Measurements from ENCODE around the gene SSH2.
"Not testable (repeated sequence)": the region's sequence is repeated elsewhere in the genome, so short reads cannot be mapped to it uniquely, and the experiment has no call there.

Gene SSH2

DNA sequence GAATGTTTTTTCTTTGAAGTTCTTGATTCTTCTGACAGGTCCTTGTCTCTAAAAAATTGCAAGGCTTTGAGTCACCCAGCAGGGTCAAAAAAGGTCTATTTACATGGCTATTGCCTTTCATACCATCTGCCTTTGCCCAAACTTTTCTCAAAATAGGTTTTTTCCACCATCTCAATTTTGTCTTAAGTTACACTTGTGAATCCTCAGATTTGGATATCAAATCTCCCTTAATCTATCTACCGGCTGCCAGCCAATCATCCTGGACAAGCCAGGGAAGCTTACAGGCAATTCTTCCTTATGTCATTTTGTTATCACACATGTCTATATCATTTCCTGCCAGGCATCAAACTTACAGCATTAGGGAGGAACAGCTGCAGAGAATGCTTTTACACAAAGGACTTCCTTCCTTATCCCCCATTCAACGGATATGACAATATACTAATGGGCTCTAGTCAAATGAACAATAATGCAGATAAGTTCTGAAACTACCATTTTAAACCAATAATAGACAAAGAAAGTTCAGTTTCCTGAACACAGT lies 203.2 kb downstream of the SSH2 start:
- peak overlapping the region; percentile 75 for H3K27ac Mint-ChIP-seq (ENCODE audit: low read depth)
- peaks cover 17% of the 10 kb centered on the region for H3K36me3 Mint-ChIP-seq (ENCODE audit: insufficient read depth)
- DNase-seq (ENCODE audit: low spot score in 2 of 2) = no peak
- H3K27me3 Mint-ChIP-seq = no peaks in the 10 kb centered on the region
- H3K4me3 Mint-ChIP-seq = peak overlapping the region; percentile 7
- H3K4me1 Mint-ChIP-seq = peaks cover 72% of the 10 kb centered on the region
- ATAC-seq (replicated peaks; ENCODE audit: extremely low read depth, poor library complexity, severe bottlenecking) = peak; percentile 70
- H3K9me3 Mint-ChIP-seq = no peaks in the 10 kb centered on the region

DNA sequence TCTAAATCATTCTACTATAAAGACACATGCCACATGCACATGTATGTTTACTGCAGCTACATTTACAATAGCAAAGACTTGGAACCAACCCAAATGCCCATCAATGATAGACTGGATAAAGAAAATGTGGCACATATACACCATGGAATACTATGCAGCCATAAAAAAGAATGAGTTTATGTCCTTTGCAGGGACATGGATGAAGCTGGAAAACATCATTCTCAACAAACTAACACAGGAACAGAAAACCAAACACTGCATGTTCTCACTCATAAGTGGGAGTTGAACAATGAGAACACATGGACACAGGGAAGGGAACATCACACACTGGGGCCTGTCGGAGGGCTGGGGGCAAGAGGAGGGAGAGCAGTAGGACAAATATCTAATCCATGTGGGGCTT lies 204.6 kb downstream of the SSH2 start:
- not testable (repeated sequence) for H3K9me3 Mint-ChIP-seq; H3K27me3 Mint-ChIP-seq; DNase-seq (ENCODE audit: low spot score in 2 of 2); ATAC-seq (replicated peaks; ENCODE audit: extremely low read depth, poor library complexity, severe bottlenecking)
- peak overlapping the region; percentile 8 for H3K4me3 Mint-ChIP-seq
- H3K36me3 Mint-ChIP-seq (ENCODE audit: insufficient read depth) = peaks cover 16% of the 10 kb centered on the region
- H3K4me1 Mint-ChIP-seq = peaks cover 85% of the 10 kb centered on the region
- H3K27ac Mint-ChIP-seq (ENCODE audit: low read depth) = peak overlapping the region; percentile 75

DNA sequence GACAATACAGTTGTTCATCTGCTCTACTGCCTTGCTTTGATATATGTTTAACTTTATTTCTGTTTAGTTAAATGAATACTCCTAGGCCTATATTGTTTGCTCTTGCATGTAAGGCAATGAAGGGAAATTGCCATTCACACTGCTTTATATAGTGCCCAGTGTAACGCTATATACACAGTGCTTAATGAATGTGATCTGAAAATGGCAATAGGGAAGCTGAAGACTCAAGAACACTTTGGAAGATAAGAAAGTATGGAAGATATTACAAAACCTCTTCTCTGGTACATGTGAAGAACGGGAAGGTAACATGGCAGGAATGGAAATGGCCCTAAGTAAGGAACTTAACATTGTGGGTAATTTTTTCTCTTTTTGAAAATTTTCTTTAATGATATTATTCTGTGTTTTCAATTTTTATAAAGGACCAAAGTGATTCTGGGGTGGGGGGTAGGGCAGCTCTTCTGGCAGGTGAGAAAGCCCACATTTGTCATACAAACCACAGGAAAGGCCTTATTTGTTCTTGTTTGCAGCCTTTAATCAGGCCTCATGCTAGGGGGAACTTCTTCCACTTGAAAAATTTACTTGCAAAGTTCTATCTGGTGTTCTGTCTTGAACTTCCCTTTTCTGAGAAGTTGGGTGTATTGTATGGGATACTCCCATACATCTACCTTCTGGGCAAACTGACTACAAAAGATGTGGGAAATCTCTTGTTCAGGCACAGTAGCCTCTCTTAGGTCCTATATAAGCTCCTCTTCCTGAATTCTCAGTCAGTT lies 206.6 kb downstream of the SSH2 start:
- H3K4me3 Mint-ChIP-seq = peak overlapping the region; percentile 40
- ATAC-seq (replicated peaks; ENCODE audit: extremely low read depth, poor library complexity, severe bottlenecking) (peak; percentile 46), DNase-seq (ENCODE audit: low spot score in 2 of 2) (no peak)
- peaks cover 11% of the 10 kb centered on the region for H3K36me3 Mint-ChIP-seq (ENCODE audit: insufficient read depth)
- no peaks in the 10 kb centered on the region for H3K9me3 Mint-ChIP-seq
- H3K27ac Mint-ChIP-seq (ENCODE audit: low read depth) = peak overlapping the region; percentile 89
- no peaks in the 10 kb centered on the region for H3K27me3 Mint-ChIP-seq
- peaks cover 79% of the 10 kb centered on the region for H3K4me1 Mint-ChIP-seq

DNA sequence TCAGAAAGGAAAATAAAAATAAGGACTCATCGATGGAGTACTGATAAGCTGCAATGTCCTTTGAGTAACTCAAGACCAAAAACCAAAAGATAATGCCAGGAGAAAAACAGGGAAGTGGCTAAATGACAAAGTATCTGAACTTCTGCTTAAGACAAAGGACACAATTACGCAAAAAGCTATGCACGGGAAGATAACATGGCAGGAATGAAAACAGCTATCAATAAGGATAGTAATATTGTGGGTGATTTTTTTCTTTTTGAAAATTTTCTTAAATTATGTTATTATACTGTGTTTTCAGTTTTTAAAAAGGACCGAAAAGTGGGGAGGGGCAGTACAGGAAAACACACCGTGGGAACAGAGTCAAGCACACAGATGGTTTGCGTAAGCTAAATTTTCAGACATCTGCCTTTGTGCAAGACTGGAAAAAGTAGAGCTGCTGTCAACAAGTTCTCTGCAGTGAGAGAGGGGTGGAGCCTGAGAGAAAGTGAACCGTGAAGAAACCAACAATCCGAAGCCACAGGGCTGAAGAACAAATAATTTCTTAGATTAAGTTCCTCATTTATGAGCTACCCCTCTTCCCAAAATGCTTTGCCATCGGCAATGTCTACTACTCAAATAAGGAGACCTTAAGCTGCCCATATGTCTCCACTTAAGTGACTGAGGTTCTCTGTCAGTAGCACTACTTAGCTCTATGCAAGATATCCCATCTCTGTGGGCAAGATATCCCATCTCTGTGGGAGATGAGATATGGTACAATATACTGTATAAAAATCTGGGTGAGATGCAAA lies 207.4 kb downstream of the SSH2 start:
- H3K27ac Mint-ChIP-seq (ENCODE audit: low read depth) = peak overlapping the region; percentile 89
- DNase-seq (ENCODE audit: low spot score in 2 of 2) (peak in 1 of 2 donors; percentile 51), ATAC-seq (replicated peaks; ENCODE audit: extremely low read depth, poor library complexity, severe bottlenecking) (peak; percentile 74)
- H3K9me3 Mint-ChIP-seq = no peaks in the 10 kb centered on the region
- H3K27me3 Mint-ChIP-seq = no peaks in the 10 kb centered on the region
- H3K4me3 Mint-ChIP-seq = peak overlapping the region; percentile 40
- H3K36me3 Mint-ChIP-seq (ENCODE audit: insufficient read depth) = peaks cover 11% of the 10 kb centered on the region
- peaks cover 79% of the 10 kb centered on the region for H3K4me1 Mint-ChIP-seq

DNA sequence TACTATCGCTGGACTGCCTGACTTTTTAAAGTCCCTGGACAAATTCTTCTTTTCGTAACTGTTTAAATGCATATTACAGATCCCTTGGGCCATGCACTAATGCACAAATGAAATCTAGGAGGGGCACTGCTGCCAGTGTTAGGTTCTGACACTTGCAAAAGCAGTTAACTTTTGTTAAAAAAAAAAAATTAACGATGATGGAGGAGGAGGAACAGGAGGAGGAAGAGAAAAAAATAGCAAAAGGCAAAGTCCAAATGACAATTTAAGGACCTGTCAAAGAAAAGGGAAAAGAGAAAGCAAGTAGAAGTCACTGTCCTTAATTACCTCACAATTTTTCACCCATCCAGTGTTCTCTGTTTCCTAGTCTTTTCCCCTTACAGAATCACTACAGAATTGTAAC lies 209.5 kb downstream of the SSH2 start:
- peaks cover 10% of the 10 kb centered on the region for H3K36me3 Mint-ChIP-seq (ENCODE audit: insufficient read depth)
- ATAC-seq (replicated peaks; ENCODE audit: extremely low read depth, poor library complexity, severe bottlenecking) (no peak), DNase-seq (ENCODE audit: low spot score in 2 of 2) (no peak)
- peaks cover 79% of the 10 kb centered on the region for H3K4me1 Mint-ChIP-seq
- H3K9me3 Mint-ChIP-seq = no peaks in the 10 kb centered on the region
- no peaks in the 10 kb centered on the region for H3K27me3 Mint-ChIP-seq
- peak overlapping the region; percentile 89 for H3K27ac Mint-ChIP-seq (ENCODE audit: low read depth)
- H3K4me3 Mint-ChIP-seq = no peak overlapping the region

DNA sequence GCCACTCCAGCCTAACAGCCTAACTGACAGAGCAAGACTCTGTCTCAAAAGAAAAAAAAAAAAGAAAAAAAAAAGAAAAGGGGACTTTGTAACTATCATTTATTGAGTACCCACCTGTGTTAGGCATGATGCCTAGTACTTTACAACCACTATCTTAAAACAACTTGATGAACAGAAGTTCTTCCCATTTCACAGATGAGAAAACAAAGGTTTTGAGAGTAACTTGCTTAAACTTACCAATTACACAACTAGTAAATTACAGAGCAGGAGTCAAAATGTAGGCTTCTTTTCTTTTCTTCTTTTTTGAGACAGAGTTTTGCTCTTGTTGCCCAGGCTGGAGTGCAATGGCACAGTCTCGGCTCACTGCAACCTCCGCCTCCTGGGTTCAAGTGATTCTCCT lies 210.6 kb downstream of the SSH2 start:
- H3K36me3 Mint-ChIP-seq (ENCODE audit: insufficient read depth) = peaks cover 10% of the 10 kb centered on the region
- H3K4me1 Mint-ChIP-seq = peaks cover 86% of the 10 kb centered on the region
- DNase-seq (ENCODE audit: low spot score in 2 of 2) (no peak), ATAC-seq (replicated peaks; ENCODE audit: extremely low read depth, poor library complexity, severe bottlenecking) (no peak)
- H3K4me3 Mint-ChIP-seq = no peak overlapping the region
- no peaks in the 10 kb centered on the region for H3K9me3 Mint-ChIP-seq
- H3K27me3 Mint-ChIP-seq = no peaks in the 10 kb centered on the region
- H3K27ac Mint-ChIP-seq (ENCODE audit: low read depth) = no peak overlapping the region

DNA sequence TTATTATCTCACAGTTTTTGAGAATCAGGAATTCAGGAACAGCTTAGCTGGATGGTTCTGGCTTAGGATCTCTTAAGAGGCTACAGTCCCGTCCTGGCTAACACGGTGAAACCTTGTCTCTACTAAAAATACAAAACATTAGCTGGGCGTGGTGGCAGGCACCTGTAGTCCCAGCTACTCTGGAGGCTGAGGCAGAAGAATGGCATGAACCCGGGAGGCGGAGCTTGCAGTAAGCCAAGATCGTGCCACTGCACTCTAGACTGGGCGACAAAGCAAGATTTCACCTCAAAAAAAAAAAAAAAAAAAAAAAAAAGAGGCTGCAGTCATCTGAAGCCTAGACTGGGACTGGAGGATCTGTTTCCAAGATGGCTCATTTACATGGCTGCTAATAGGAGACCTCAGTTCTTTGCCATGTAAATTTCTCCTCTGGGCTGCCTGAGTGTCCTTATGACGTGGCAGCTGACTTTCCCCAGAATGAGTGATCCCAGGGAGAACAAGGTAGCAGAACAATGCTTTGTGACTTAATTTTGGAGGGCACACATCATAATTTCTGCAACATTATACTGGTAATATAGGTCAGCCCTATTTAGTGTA lies 211.5 kb downstream of the SSH2 start:
- ATAC-seq (replicated peaks; ENCODE audit: extremely low read depth, poor library complexity, severe bottlenecking) = no peak
- H3K27ac Mint-ChIP-seq (ENCODE audit: low read depth) = peak overlapping the region; percentile 64
- H3K4me3 Mint-ChIP-seq = no peak overlapping the region
- H3K27me3 Mint-ChIP-seq = no peaks in the 10 kb centered on the region
- H3K4me1 Mint-ChIP-seq = peaks cover 88% of the 10 kb centered on the region
- H3K36me3 Mint-ChIP-seq (ENCODE audit: insufficient read depth) = peaks cover 10% of the 10 kb centered on the region
- no peak for DNase-seq (ENCODE audit: low spot score in 2 of 2)
- no peaks in the 10 kb centered on the region for H3K9me3 Mint-ChIP-seq

DNA sequence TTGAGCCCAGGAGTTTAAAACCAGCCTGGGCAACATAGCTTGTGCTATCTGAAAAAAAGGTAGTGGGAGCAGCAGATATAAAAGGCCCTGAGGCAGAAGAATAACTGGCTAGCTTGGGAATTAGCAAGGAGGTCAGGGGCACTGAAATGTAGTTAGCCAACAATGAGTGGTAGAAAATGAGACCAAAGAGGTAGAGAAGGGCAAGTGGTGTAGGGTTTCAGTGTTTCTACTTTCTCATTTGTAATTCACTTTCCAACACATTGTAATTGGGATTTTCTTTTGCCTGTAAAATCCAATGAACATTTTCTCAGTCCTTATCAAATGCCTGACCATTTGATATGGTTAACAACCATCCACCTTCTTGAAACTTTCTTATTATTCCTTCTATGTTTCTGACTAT lies 212.2 kb downstream of the SSH2 start:
- no peaks in the 10 kb centered on the region for H3K9me3 Mint-ChIP-seq
- H3K36me3 Mint-ChIP-seq (ENCODE audit: insufficient read depth) = peaks cover 6% of the 10 kb centered on the region
- H3K4me1 Mint-ChIP-seq = peaks cover 84% of the 10 kb centered on the region
- no peak overlapping the region for H3K4me3 Mint-ChIP-seq
- no peak for ATAC-seq (replicated peaks; ENCODE audit: extremely low read depth, poor library complexity, severe bottlenecking)
- DNase-seq (ENCODE audit: low spot score in 2 of 2) = no peak
- H3K27ac Mint-ChIP-seq (ENCODE audit: low read depth) = peak overlapping the region; percentile 64
- no peaks in the 10 kb centered on the region for H3K27me3 Mint-ChIP-seq

DNA sequence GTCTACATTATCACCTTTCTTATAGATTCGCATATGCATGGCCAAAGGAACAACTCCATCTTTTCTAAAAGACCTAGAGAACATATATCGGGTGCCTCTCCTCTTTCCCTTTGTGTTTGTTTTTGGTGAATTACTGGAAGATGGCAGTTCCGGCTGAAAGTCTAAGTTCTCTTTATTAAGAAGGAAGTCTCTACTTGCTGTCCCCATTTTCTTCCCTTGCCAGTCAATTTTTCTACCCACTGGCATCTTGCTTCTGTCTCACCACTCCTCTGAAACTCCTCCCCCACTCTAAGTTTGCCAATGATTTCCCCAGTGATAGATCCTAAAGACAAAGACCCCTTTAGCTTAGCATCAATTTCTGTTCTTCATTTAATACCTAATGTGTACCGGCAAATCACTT lies 213.5 kb downstream of the SSH2 start:
- H3K4me1 Mint-ChIP-seq = peaks cover 81% of the 10 kb centered on the region
- H3K4me3 Mint-ChIP-seq = no peak overlapping the region
- H3K9me3 Mint-ChIP-seq = no peaks in the 10 kb centered on the region
- peak overlapping the region; percentile 8 for H3K27ac Mint-ChIP-seq (ENCODE audit: low read depth)
- H3K27me3 Mint-ChIP-seq = no peaks in the 10 kb centered on the region
- ATAC-seq (replicated peaks; ENCODE audit: extremely low read depth, poor library complexity, severe bottlenecking) (no peak), DNase-seq (ENCODE audit: low spot score in 2 of 2) (no peak)
- H3K36me3 Mint-ChIP-seq (ENCODE audit: insufficient read depth) = peaks cover 6% of the 10 kb centered on the region

DNA sequence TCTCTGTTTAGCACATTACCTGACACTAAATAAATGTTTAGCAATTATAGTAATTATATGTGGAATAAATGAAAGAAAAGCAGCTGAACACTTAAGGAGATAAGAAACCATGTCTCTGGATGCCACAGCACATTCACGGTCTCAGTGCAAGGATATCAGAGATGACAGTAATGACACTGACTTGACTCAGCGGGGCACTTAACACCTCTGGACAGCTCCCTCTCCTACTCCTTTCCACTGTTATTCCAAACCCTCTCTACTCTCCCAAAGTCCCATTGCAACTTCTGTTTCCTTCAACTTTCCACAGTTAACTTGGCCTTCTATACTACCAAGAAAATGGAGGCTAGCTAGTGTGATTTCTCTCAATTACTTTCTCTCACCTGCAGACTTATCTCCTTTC lies 214.3 kb downstream of the SSH2 start:
- peak overlapping the region; percentile 72 for H3K27ac Mint-ChIP-seq (ENCODE audit: low read depth)
- no peaks in the 10 kb centered on the region for H3K27me3 Mint-ChIP-seq
- no peak for DNase-seq (ENCODE audit: low spot score in 2 of 2)
- ATAC-seq (replicated peaks; ENCODE audit: extremely low read depth, poor library complexity, severe bottlenecking) = no peak
- no peaks in the 10 kb centered on the region for H3K9me3 Mint-ChIP-seq
- no peak overlapping the region for H3K4me3 Mint-ChIP-seq
- peaks cover 6% of the 10 kb centered on the region for H3K36me3 Mint-ChIP-seq (ENCODE audit: insufficient read depth)
- H3K4me1 Mint-ChIP-seq = peaks cover 81% of the 10 kb centered on the region

DNA sequence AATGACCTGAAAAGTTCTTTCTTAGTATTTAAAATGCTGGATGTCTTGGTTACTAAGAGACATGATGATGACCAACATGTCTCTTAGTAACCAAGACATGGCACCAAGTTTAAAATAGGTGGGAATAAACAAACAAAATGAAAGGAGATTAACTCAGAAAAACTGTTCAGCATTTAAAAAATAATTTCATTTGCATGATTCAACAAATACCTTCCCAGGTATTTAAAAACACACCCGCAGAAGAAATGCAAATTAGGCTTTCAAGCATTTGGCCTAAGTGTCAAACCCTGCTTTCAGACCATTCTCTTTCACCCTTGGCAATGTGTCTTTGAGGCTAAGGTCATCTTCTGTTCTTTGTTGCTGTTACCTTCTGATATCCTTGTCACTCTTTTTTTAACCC lies 215.9 kb downstream of the SSH2 start:
- DNase-seq (ENCODE audit: low spot score in 2 of 2) (no peak), ATAC-seq (replicated peaks; ENCODE audit: extremely low read depth, poor library complexity, severe bottlenecking) (no peak)
- Mint-ChIP-seq H3K27ac (ENCODE audit: low read depth) (peak overlapping the region; percentile 72), H3K36me3 (ENCODE audit: insufficient read depth) (peaks cover 9% of the 10 kb centered on the region), H3K4me1 (peaks cover 82% of the 10 kb centered on the region), H3K27me3 (no peaks in the 10 kb centered on the region), H3K9me3 (no peaks in the 10 kb centered on the region), H3K4me3 (no peak overlapping the region)

DNA sequence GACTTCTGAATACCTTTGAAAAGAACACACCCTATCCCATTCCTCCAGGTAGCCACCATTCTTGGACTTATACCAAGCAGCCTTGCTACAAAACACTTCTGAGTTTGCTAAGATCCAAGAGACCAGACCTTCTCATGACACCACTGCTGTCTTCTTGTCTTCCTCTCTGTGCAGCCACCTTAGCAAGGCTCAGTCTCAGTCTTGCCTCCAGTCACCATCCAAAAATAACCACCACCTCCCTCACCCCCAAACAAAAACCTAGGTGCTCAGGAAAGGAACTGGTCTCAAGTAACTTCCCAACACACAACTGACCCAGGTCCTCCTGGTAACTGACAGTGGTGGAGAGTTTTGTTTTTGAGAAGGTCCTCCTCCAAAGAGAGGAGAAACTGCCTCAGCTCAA lies 216.4 kb downstream of the SSH2 start:
- H3K9me3 Mint-ChIP-seq = no peaks in the 10 kb centered on the region
- peaks cover 79% of the 10 kb centered on the region for H3K4me1 Mint-ChIP-seq
- DNase-seq (ENCODE audit: low spot score in 2 of 2) (no peak), ATAC-seq (replicated peaks; ENCODE audit: extremely low read depth, poor library complexity, severe bottlenecking) (peak; percentile 28)
- no peaks in the 10 kb centered on the region for H3K27me3 Mint-ChIP-seq
- H3K4me3 Mint-ChIP-seq = no peak overlapping the region
- peak overlapping the region; percentile 30 for H3K27ac Mint-ChIP-seq (ENCODE audit: low read depth)
- peaks cover 9% of the 10 kb centered on the region for H3K36me3 Mint-ChIP-seq (ENCODE audit: insufficient read depth)
